ENCODE data around the gene CLIP1. TPM values are rescaled to one million over a fixed set of nuclear protein-coding genes. Genes with fewer than 3 reads are reported as not detected.

The CLIP1 gene
- total RNA-seq, 2 donors from 2014 or later = 91.2 to 180 TPM

GRCh38 chr12:122355706-122356105, 66.8 kb downstream of the CLIP1 start:
- H3K4me3 ChIP-seq = no peak overlapping the region
- H3K4me1 ChIP-seq (ENCODE audit: control insufficient read depth in 1 of 2, low read depth in 2 of 2) = no peaks in the 10 kb centered on the region
- no peak for ATAC-seq (ENCODE audit: insufficient number of reproducible peaks, low FRiP score, low read depth)
- no peak for DNase-seq (ENCODE audit: low spot score)
- H3K27ac ChIP-seq = no peak overlapping the region
- H3K27me3 ChIP-seq (replicated peaks; ENCODE audit: insufficient read depth) = no peaks in the 10 kb centered on the region
- H3K9me3 ChIP-seq = no peaks in the 10 kb centered on the region
- TF ChIP-seq CTCF (IDR thresholded peaks at IDR 0.05) = no peak
- peaks cover 50% of the 10 kb centered on the region for H3K36me3 ChIP-seq

- no peak for TF ChIP-seq CTCF (IDR thresholded peaks at IDR 0.05)
- Histone ChIP-seq H3K4me1 (ENCODE audit: control insufficient read depth in 1 of 2, low read depth in 2 of 2) (peaks cover 2 to 3% of the 10 kb centered on the region in 2 donors), H3K4me3 (no peak overlapping the region), H3K9me3 (no peaks in the 10 kb centered on the region), H3K36me3 (peaks cover 44% of the 10 kb centered on the region), H3K27me3 (replicated peaks; ENCODE audit: insufficient read depth) (no peaks in the 10 kb centered on the region), H3K27ac (no peak overlapping the region)
- DNase-seq (ENCODE audit: low spot score) (no peak), ATAC-seq (ENCODE audit: insufficient number of reproducible peaks, low FRiP score, low read depth) (no peak)
Observed at GRCh38 chr12:122354958-122355641, 67.4 kb downstream of the CLIP1 start.

- DNase-seq (ENCODE audit: low spot score) = no peak
- Histone ChIP-seq H3K4me3 (no peak overlapping the region), H3K4me1 (ENCODE audit: control insufficient read depth in 1 of 2, low read depth in 2 of 2) (peaks cover 3 to 6% of the 10 kb centered on the region in 2 donors), H3K27ac (no peak overlapping the region), H3K27me3 (replicated peaks; ENCODE audit: insufficient read depth) (no peaks in the 10 kb centered on the region), H3K9me3 (no peaks in the 10 kb centered on the region), H3K36me3 (peaks cover 37% of the 10 kb centered on the region)
- no peak for ATAC-seq (ENCODE audit: insufficient number of reproducible peaks, low FRiP score, low read depth)
- TF ChIP-seq CTCF (IDR thresholded peaks at IDR 0.05) = no peak
Observed at GRCh38 chr12:122352394-122352793, 70.1 kb downstream of the CLIP1 start.

GRCh38 chr12:122350141-122350848, 72.2 kb downstream of the CLIP1 start:
- DNase-seq (ENCODE audit: low spot score) = peak; percentile 18
- no peak overlapping the region for H3K4me3 ChIP-seq
- peak overlapping the region in 1 of 2 donors; percentile 35 for H3K27ac ChIP-seq
- peaks cover 42% of the 10 kb centered on the region for H3K36me3 ChIP-seq
- no peaks in the 10 kb centered on the region for H3K9me3 ChIP-seq
- ATAC-seq (ENCODE audit: insufficient number of reproducible peaks, low FRiP score, low read depth) = no peak
- TF ChIP-seq CTCF (IDR thresholded peaks at IDR 0.05) = peak; percentile 59
- no peaks in the 10 kb centered on the region for H3K27me3 ChIP-seq (replicated peaks; ENCODE audit: insufficient read depth)
- H3K4me1 ChIP-seq (ENCODE audit: control insufficient read depth in 1 of 2, low read depth in 2 of 2) = peaks cover 3 to 6% of the 10 kb centered on the region in 2 donors

- H3K27ac ChIP-seq = no peak overlapping the region
- H3K9me3 ChIP-seq = no peaks in the 10 kb centered on the region
- ATAC-seq (ENCODE audit: insufficient number of reproducible peaks, low FRiP score, low read depth) (no peak), DNase-seq (ENCODE audit: low spot score) (no peak)
- peaks cover 30% of the 10 kb centered on the region for H3K36me3 ChIP-seq
- peaks cover 3 to 6% of the 10 kb centered on the region in 2 donors for H3K4me1 ChIP-seq (ENCODE audit: control insufficient read depth in 1 of 2, low read depth in 2 of 2)
- H3K4me3 ChIP-seq = no peak overlapping the region
- H3K27me3 ChIP-seq (replicated peaks; ENCODE audit: insufficient read depth) = no peaks in the 10 kb centered on the region
- no peak for TF ChIP-seq CTCF (IDR thresholded peaks at IDR 0.05)
Observed at GRCh38 chr12:122349078-122349477, 73.4 kb downstream of the CLIP1 start.

Data from thoracic aorta (tissue), 2 donors.